ENCODE measurements around the gene TAP1. TPM values are rescaled to one million over a fixed set of nuclear protein-coding genes. Genes with fewer than 3 reads are reported as not detected.

TAP1 gene
- total RNA-seq, 1 donor from 2014 or later = 29.7 TPM

GRCh38 chr6:32830936-32831335 is 22.6 kb downstream of the TAP1 start:
- H3K4me1 Mint-ChIP-seq (ENCODE audit: low read depth) = no peaks in the 10 kb centered on the region
- H3K27ac Mint-ChIP-seq (ENCODE audit: unreplicated experiment) = no peak overlapping the region
- H3K36me3 Mint-ChIP-seq (ENCODE audit: low read depth) = peaks cover 11% of the 10 kb centered on the region
- no peak for DNase-seq (ENCODE audit: low spot score)
- no peak overlapping the region for H3K4me3 Mint-ChIP-seq (ENCODE audit: unreplicated experiment)
- TF ChIP-seq CTCF (IDR thresholded peaks at IDR 0.05) = no peak
- no peaks in the 10 kb centered on the region for H3K27me3 Mint-ChIP-seq (ENCODE audit: low read depth)
- no peaks in the 10 kb centered on the region for H3K9me3 Mint-ChIP-seq (ENCODE audit: low read depth)

- Mint-ChIP-seq H3K27ac (ENCODE audit: unreplicated experiment) (no peak overlapping the region), H3K9me3 (ENCODE audit: low read depth) (no peaks in the 10 kb centered on the region), H3K4me3 (ENCODE audit: unreplicated experiment) (no peak overlapping the region), H3K27me3 (ENCODE audit: low read depth) (no peaks in the 10 kb centered on the region), H3K36me3 (ENCODE audit: low read depth) (peaks cover 7% of the 10 kb centered on the region), H3K4me1 (ENCODE audit: low read depth) (no peaks in the 10 kb centered on the region)
- DNase-seq (ENCODE audit: low spot score) = no peak
- TF ChIP-seq CTCF (IDR thresholded peaks at IDR 0.05) = no peak
These were observed 23.5 kb downstream of the TAP1 start for GRCh38 chr6:32830017-32830416.

- Mint-ChIP-seq H3K36me3 (ENCODE audit: low read depth) (peaks cover 6% of the 10 kb centered on the region), H3K9me3 (ENCODE audit: low read depth) (no peaks in the 10 kb centered on the region), H3K27ac (ENCODE audit: unreplicated experiment) (no peak overlapping the region), H3K27me3 (ENCODE audit: low read depth) (no peaks in the 10 kb centered on the region), H3K4me3 (ENCODE audit: unreplicated experiment) (no peak overlapping the region), H3K4me1 (ENCODE audit: low read depth) (no peaks in the 10 kb centered on the region)
- DNase-seq (ENCODE audit: low spot score) = no peak
- no peak for TF ChIP-seq CTCF (IDR thresholded peaks at IDR 0.05)
These were observed 24.0 kb downstream of the TAP1 start for GRCh38 chr6:32829495-32829894.

GRCh38 chr6:32827025-32827424 is 26.5 kb downstream of the TAP1 start:
- Mint-ChIP-seq H3K4me3 (ENCODE audit: unreplicated experiment) (no peak overlapping the region), H3K27ac (ENCODE audit: unreplicated experiment) (no peak overlapping the region), H3K4me1 (ENCODE audit: low read depth) (no peaks in the 10 kb centered on the region), H3K9me3 (ENCODE audit: low read depth) (no peaks in the 10 kb centered on the region), H3K36me3 (ENCODE audit: low read depth) (peaks cover 6% of the 10 kb centered on the region), H3K27me3 (ENCODE audit: low read depth) (no peaks in the 10 kb centered on the region)
- DNase-seq (ENCODE audit: low spot score) = no peak
- TF ChIP-seq CTCF (IDR thresholded peaks at IDR 0.05) = no peak

GRCh38 chr6:32825966-32826365 is 27.5 kb downstream of the TAP1 start:
- Mint-ChIP-seq H3K4me3 (ENCODE audit: unreplicated experiment) (no peak overlapping the region), H3K9me3 (ENCODE audit: low read depth) (no peaks in the 10 kb centered on the region), H3K27me3 (ENCODE audit: low read depth) (no peaks in the 10 kb centered on the region), H3K27ac (ENCODE audit: unreplicated experiment) (no peak overlapping the region), H3K4me1 (ENCODE audit: low read depth) (no peaks in the 10 kb centered on the region), H3K36me3 (ENCODE audit: low read depth) (peaks cover 6% of the 10 kb centered on the region)
- peak; percentile 71 for TF ChIP-seq CTCF (IDR thresholded peaks at IDR 0.05)
- no peak for DNase-seq (ENCODE audit: low spot score)

Data from chondrocyte (in vitro differentiated cells).